SU-DHL-6 (cell line): ENCODE results near the gene CCR6.

Experiments
- EZH2phosphoT487 ChIP-seq: fragments of 200-600 bp; sonication (generic), shearing (Covaris generic); conservative IDR thresholded peaks from 2 replicates; pipeline ENCODE4 v1.6.1; 2018; ENCODE audit warnings: mild to moderate bottlenecking, antibody characterized with exemption, low read length, moderate library complexity, mixed read lengths
- TF ChIP-seq, protein P1 (sequence below): fragments of 200-600 bp; sonication (generic); IDR thresholded peaks from one replicate; pipeline ENCODE4 v1.5.1; 2017; ENCODE audit warnings: antibody characterized with exemption, mild to moderate bottlenecking, low read length, moderate library complexity; ENCODE audit not compliant: insufficient read depth, poor library complexity, severe bottlenecking

DNA sequence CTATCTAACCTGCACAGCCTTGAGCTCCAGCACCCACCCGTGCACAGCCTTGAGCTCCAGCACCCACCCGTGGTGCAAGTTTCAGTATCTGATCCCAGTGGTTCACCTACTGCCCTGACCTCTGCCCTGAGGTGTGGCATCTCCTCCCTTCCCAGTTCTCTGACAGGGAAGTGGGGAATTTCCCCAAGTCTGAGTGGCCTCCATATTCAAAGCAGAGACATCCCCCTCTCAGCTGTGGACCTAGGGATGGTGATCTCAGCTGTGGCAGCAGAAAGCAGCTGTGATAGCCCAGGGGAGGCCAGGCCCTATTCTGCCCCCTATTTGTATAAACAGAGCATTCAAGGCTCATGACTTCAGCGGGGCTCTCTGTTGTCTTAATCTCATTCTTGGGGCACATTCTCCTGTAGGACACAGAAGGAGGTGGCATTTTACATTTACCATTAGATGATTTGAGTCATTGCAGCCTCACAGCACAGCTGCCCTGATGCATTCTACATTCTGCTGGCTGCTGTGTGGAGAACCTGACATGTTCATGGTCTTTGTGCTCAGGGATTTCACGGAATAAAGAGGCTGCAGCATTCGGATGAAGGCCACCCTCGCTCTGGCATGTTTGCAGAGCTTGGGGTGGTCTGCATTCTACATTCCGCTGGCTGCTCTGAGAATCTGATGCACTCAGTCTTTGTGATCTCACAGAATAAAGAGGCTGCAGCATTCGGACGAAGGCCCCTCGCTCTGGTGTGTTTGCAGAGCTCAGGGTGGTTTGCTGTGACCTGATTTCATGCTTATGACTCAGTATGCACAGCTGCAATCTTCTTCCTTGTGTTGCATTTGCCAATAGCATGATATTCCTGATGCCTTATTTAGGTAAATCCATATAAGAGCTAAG is 17.9 kb downstream of the CCR6 start:
- TF ChIP-seq, protein P1, sequence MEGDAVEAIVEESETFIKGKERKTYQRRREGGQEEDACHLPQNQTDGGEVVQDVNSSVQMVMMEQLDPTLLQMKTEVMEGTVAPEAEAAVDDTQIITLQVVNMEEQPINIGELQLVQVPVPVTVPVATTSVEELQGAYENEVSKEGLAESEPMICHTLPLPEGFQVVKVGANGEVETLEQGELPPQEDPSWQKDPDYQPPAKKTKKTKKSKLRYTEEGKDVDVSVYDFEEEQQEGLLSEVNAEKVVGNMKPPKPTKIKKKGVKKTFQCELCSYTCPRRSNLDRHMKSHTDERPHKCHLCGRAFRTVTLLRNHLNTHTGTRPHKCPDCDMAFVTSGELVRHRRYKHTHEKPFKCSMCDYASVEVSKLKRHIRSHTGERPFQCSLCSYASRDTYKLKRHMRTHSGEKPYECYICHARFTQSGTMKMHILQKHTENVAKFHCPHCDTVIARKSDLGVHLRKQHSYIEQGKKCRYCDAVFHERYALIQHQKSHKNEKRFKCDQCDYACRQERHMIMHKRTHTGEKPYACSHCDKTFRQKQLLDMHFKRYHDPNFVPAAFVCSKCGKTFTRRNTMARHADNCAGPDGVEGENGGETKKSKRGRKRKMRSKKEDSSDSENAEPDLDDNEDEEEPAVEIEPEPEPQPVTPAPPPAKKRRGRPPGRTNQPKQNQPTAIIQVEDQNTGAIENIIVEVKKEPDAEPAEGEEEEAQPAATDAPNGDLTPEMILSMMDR = no peak
- TF ChIP-seq EZH2phosphoT487 = no peak
